Tibial artery (tissue), 4 donors: ENCODE results near the gene SCP2D1.
A peak's percentile ranks its signal among the peaks of the same experiment; 100 is the strongest.

Experiments
- DNase-seq, 2 donors: peaks; one replicate each; pipeline ENCODE4 v3.0.0-alpha.2; 2019
- H3K27ac ChIP-seq, 2 donors: fragments of 200-600 bp; sonication (generic) in 1 of 2; 1 replicate in 1 of 2; 2 replicates in 1 of 2; pipeline ENCODE4 v1.5.1; 2018 to 2019; ENCODE audit warnings: mild to moderate bottlenecking in 1 of 2
- H3K27me3 ChIP-seq, 2 donors: fragments of 200-600 bp; sonication (generic) in 1 of 2; one replicate each; pipeline versions ENCODE4 v1.5.1 to v1.6.0; 2016 to 2019
- H3K36me3 ChIP-seq, 3 donors: fragments of 200-600 bp; sonication (generic) in 2 of 3; one replicate each; pipeline ENCODE4 v1.5.1; 2016 to 2019; ENCODE audit warnings: mild to moderate bottlenecking in 2 of 3
- H3K4me1 ChIP-seq, 4 donors: fragments of 200-600 bp; sonication (generic) in 2 of 4; 1 replicate in 3 of 4; 2 replicates in 1 of 4; pipeline ENCODE4 v1.5.1; 2016 to 2019
- H3K4me3 ChIP-seq, 2 donors: fragments of 200-600 bp; sonication (generic) in 1 of 2; 1 replicate in 1 of 2; 2 replicates in 1 of 2; pipeline ENCODE4 v1.5.1; 2018 to 2019; ENCODE audit warnings: mild to moderate bottlenecking in 2 of 2
- H3K9me3 ChIP-seq, 3 donors: fragments of 200-600 bp; sonication (generic) in 1 of 3; one replicate each; pipeline ENCODE4 v1.5.1; 2016 to 2019
- CTCF ChIP-seq, 2 experiments: fragments of 200-600 bp in 1 of 2; fragments of 450-650 bp in 1 of 2; IDR thresholded peaks; one replicate each; pipeline ENCODE4 v1.5.1; 2017 to 2019; ENCODE audit warnings: antibody characterized with exemption in 2 of 2, mild to moderate bottlenecking in 1 of 2, moderate library complexity in 1 of 2
- intact Hi-C: fragments of 100-400 bp; cut with DNase I; formaldehyde crosslinking; loops from one replicate; pipeline ENCODE4 v1.15.0; 2023; ENCODE audit warnings: low total_unique reads

SCP2D1 gene

GRCh38 chr20:18790787-18791186 lies 22.8 kb upstream of the SCP2D1 start:
- intact Hi-C loops: no loop called here
- Histone ChIP-seq H3K27me3 (no peaks in the 10 kb centered on the region), H3K27ac (no peak overlapping the region), H3K4me1 (peaks cover 0 to 15% (median 5%) of the 10 kb centered on the region in 4 donors), H3K9me3 (no peaks in the 10 kb centered on the region), H3K36me3 (no peaks in the 10 kb centered on the region), H3K4me3 (no peak overlapping the region)
- no peak for TF ChIP-seq CTCF (IDR thresholded peaks at IDR 0.05)
- no peak for DNase-seq

GRCh38 chr20:18793625-18794427 lies 19.8 kb upstream of the SCP2D1 start:
- Histone ChIP-seq H3K9me3 (peaks cover 0 to 3% (median 0%) of the 10 kb centered on the region in 3 donors), H3K4me1 (peaks cover 0 to 15% (median 5%) of the 10 kb centered on the region in 4 donors), H3K36me3 (no peaks in the 10 kb centered on the region), H3K27me3 (no peaks in the 10 kb centered on the region), H3K4me3 (peak overlapping the region; percentile 60 to 78), H3K27ac (peak overlapping the region; percentile 80 to 93)
- no peak for TF ChIP-seq CTCF (IDR thresholded peaks at IDR 0.05)
- intact Hi-C loops: no loop called here
- peak; percentile 92 for DNase-seq

GRCh38 chr20:18794428-18794787 lies 19.2 kb upstream of the SCP2D1 start:
- no peak for DNase-seq

GRCh38 chr20:18795366-18795765 lies 18.2 kb upstream of the SCP2D1 start:
- intact Hi-C loops: no loop called here

More at GRCh38 chr20:18794428-18794787, 19.2 kb upstream of the SCP2D1 start:
- peaks cover 0 to 3% (median 0%) of the 10 kb centered on the region in 3 donors for H3K9me3 ChIP-seq
- H3K4me1 ChIP-seq: peaks cover 0 to 15% (median 5%) of the 10 kb centered on the region in 4 donors
- no peak for TF ChIP-seq CTCF (IDR thresholded peaks at IDR 0.05)
- H3K36me3 ChIP-seq: no peaks in the 10 kb centered on the region
- intact Hi-C loops: no loop called here
- peak overlapping the region; percentile 80 to 93 for H3K27ac ChIP-seq
- peak overlapping the region; percentile 60 to 78 for H3K4me3 ChIP-seq
- no peaks in the 10 kb centered on the region for H3K27me3 ChIP-seq

GRCh38 chr20:18796282-18796833 lies 17.2 kb upstream of the SCP2D1 start:
- H3K36me3 ChIP-seq: no peaks in the 10 kb centered on the region
- TF ChIP-seq CTCF (IDR thresholded peaks at IDR 0.05): no peak
- no peaks in the 10 kb centered on the region for H3K27me3 ChIP-seq
- no peak overlapping the region for H3K27ac ChIP-seq
- peaks cover 0 to 3% (median 0%) of the 10 kb centered on the region in 3 donors for H3K9me3 ChIP-seq
- intact Hi-C loops: no loop called here
- H3K4me3 ChIP-seq: no peak overlapping the region
- no peak for DNase-seq
- peaks cover 0 to 15% (median 5%) of the 10 kb centered on the region in 4 donors for H3K4me1 ChIP-seq

More at GRCh38 chr20:18795366-18795765, 18.2 kb upstream of the SCP2D1 start:
- Histone ChIP-seq H3K4me1 (peaks cover 0 to 15% (median 5%) of the 10 kb centered on the region in 4 donors), H3K27me3 (no peaks in the 10 kb centered on the region), H3K36me3 (no peaks in the 10 kb centered on the region), H3K9me3 (peaks cover 0 to 3% (median 0%) of the 10 kb centered on the region in 3 donors), H3K4me3 (no peak overlapping the region), H3K27ac (no peak overlapping the region)
- no peak for TF ChIP-seq CTCF (IDR thresholded peaks at IDR 0.05)
- DNase-seq: no peak
